Naive B cell (primary cell): Measurements from ENCODE around the gene SPRR2A. TPM values are rescaled to one million over a fixed set of nuclear protein-coding genes. Genes with fewer than 3 reads are reported as not detected.
"Not testable (repeated sequence)": the region's sequence is repeated elsewhere in the genome, so short reads cannot be mapped to it uniquely, and the experiment has no call there.

ENCODE experiments used
- ATAC-seq, 2 donors: fragments of 150-1000 bp; cut with Tn5 transposase; 2 replicates each; pipeline ENCODE4 v1.10.0; 2021; ENCODE audit warnings: low read depth in 2 of 2, mild to moderate bottlenecking in 2 of 2, moderate library complexity in 2 of 2
- DNase-seq: peaks from one replicate; pipeline ENCODE4 v3.0.0; 2022
- H3K27ac Mint-ChIP-seq, 6 donors: one replicate each; pipeline ENCODE4 v1.8.0; 2020 to 2022; ENCODE audit warnings: mild to moderate bottlenecking in 6 of 6, mixed read lengths in 6 of 6, moderate library complexity in 5 of 6, inconsistent platforms in 2 of 6
- H3K27me3 Mint-ChIP-seq, 3 donors: one replicate each; pipeline ENCODE4 v1.8.0; 2021 to 2022; ENCODE audit warnings: mixed read lengths in 3 of 3, mild to moderate bottlenecking in 1 of 3
- H3K36me3 Mint-ChIP-seq, 2 donors: one replicate each; pipeline ENCODE4 v1.8.0; 2020 to 2022; ENCODE audit warnings: mixed read lengths in 2 of 2, inconsistent platforms in 1 of 2, mild to moderate bottlenecking in 1 of 2
- H3K4me1 Mint-ChIP-seq, 3 donors: one replicate each; pipeline ENCODE4 v1.8.0; 2020 to 2022; ENCODE audit warnings: mixed read lengths in 3 of 3, inconsistent platforms in 1 of 3, mild to moderate bottlenecking in 1 of 3, moderate library complexity in 1 of 3
- H3K4me3 Mint-ChIP-seq, 8 donors: one replicate each; pipeline ENCODE4 v1.8.0; 2020 to 2022; ENCODE audit warnings: mild to moderate bottlenecking in 8 of 8, mixed read lengths in 8 of 8, moderate library complexity in 8 of 8, inconsistent platforms in 2 of 8
- H3K9me3 Mint-ChIP-seq, 7 donors: one replicate each; pipeline ENCODE4 v1.8.0; 2020 to 2022; ENCODE audit warnings: mixed read lengths in 7 of 7, mild to moderate bottlenecking in 5 of 7, inconsistent platforms in 2 of 7, moderate library complexity in 1 of 7
- polyA plus RNA-seq, 6 donors: library from polyadenylated mRNA; unstranded; fragments of 300-500 nt; fragmentation: Illumina TruSeq; gene quantifications; one replicate each; pipeline ENCODE4 v1.2.3, GENCODE V29; 2021; ENCODE audit warnings: low read depth in 6 of 6

The SPRR2A gene
- polyA plus RNA-seq, 6 donors from 2014 or later = not detected

GRCh38 chr1:153056111-153056510 lies 1.2 kb downstream of the SPRR2A start:
- H3K4me1 Mint-ChIP-seq, H3K4me3 Mint-ChIP-seq, ATAC-seq, H3K36me3 Mint-ChIP-seq, H3K27ac Mint-ChIP-seq, DNase-seq: not testable (repeated sequence)
- peaks cover 0 to 13% (median 1%) of the 10 kb centered on the region in 7 donors for H3K9me3 Mint-ChIP-seq
- H3K27me3 Mint-ChIP-seq = peaks cover 61 to 75% (median 72%) of the 10 kb centered on the region in 3 donors

- DNase-seq (no peak), ATAC-seq (no peak)
- H3K27ac Mint-ChIP-seq = no peak overlapping the region
- H3K4me1 Mint-ChIP-seq = no peaks in the 10 kb centered on the region
- no peaks in the 10 kb centered on the region for H3K36me3 Mint-ChIP-seq
- peaks cover 0 to 13% (median 4%) of the 10 kb centered on the region in 7 donors for H3K9me3 Mint-ChIP-seq
- peaks cover 38 to 65% (median 59%) of the 10 kb centered on the region in 3 donors for H3K27me3 Mint-ChIP-seq
- no peak overlapping the region for H3K4me3 Mint-ChIP-seq
Observed at GRCh38 chr1:153049211-153049610, 8.1 kb downstream of the SPRR2A start.

- H3K4me1 Mint-ChIP-seq = no peaks in the 10 kb centered on the region
- no peak for DNase-seq
- H3K9me3 Mint-ChIP-seq = peaks cover 0 to 10% (median 4%) of the 10 kb centered on the region in 7 donors
- H3K27ac Mint-ChIP-seq = no peak within 1 kb of the TSS
- H3K27me3 Mint-ChIP-seq = peaks cover 69 to 80% (median 70%) of the 10 kb centered on the region in 3 donors
- no peak for ATAC-seq
- H3K36me3 Mint-ChIP-seq = peaks cover 0 to 6% of the 10 kb centered on the region in 2 donors
- H3K4me3 Mint-ChIP-seq = no peak within 1 kb of the TSS
Observed at GRCh38 chr1:153040950-153041631, 16.2 kb downstream of the SPRR2A start, which contains the start of gene SPRR2D. SPRR2D (minus strand) TSS chr1:153041120; CDS start chr1:153040346, 774 bp downstream.

- Mint-ChIP-seq H3K4me3 (no peak overlapping the region), H3K27ac (no peak overlapping the region), H3K9me3 (peaks cover 0 to 16% (median 4%) of the 10 kb centered on the region in 7 donors), H3K36me3 (peaks cover 0 to 6% of the 10 kb centered on the region in 2 donors), H3K4me1 (peaks cover 5 to 10% (median 6%) of the 10 kb centered on the region in 3 donors), H3K27me3 (peaks cover 60 to 74% (median 64%) of the 10 kb centered on the region in 3 donors)
- DNase-seq (no peak), ATAC-seq (no peak)
Observed at GRCh38 chr1:153035211-153035610, 22.1 kb downstream of the SPRR2A start.

GRCh38 chr1:153032677-153033308 lies 24.5 kb downstream of the SPRR2A start:
- Mint-ChIP-seq H3K27ac (no peak overlapping the region), H3K36me3 (no peaks in the 10 kb centered on the region), H3K27me3 (peaks cover 66 to 81% (median 69%) of the 10 kb centered on the region in 3 donors), H3K9me3 (peaks cover 0 to 18% (median 7%) of the 10 kb centered on the region in 7 donors), H3K4me3 (no peak overlapping the region), H3K4me1 (peaks cover 5 to 10% (median 6%) of the 10 kb centered on the region in 3 donors)
- DNase-seq (no peak), ATAC-seq (no peak)

GRCh38 chr1:153032073-153032472 lies 25.2 kb downstream of the SPRR2A start:
- Mint-ChIP-seq H3K36me3 (no peaks in the 10 kb centered on the region), H3K4me3 (no peak overlapping the region), H3K27me3 (peaks cover 65 to 76% (median 68%) of the 10 kb centered on the region in 3 donors), H3K4me1 (peaks cover 5 to 10% (median 6%) of the 10 kb centered on the region in 3 donors), H3K9me3 (peaks cover 0 to 18% (median 5%) of the 10 kb centered on the region in 7 donors), H3K27ac (no peak overlapping the region)
- no peak for DNase-seq
- no peak for ATAC-seq

- H3K4me3 Mint-ChIP-seq = no peak within 1 kb of the TSS
Observed at GRCh38 chr1:153030895-153031294, 26.4 kb downstream of the SPRR2A start, which contains the start of gene SPRR1B. SPRR1B (plus strand) TSS chr1:153031203; CDS start chr1:153032346, 1,143 bp downstream.

GRCh38 chr1:153028766-153029165 lies 28.5 kb downstream of the SPRR2A start:
- Mint-ChIP-seq H3K36me3 (no peaks in the 10 kb centered on the region), H3K9me3 (peaks cover 0 to 9% (median 3%) of the 10 kb centered on the region in 7 donors), H3K27ac (no peak overlapping the region), H3K4me1 (peaks cover 5 to 10% (median 6%) of the 10 kb centered on the region in 3 donors), H3K4me3 (no peak overlapping the region), H3K27me3 (peaks cover 49 to 75% (median 74%) of the 10 kb centered on the region in 3 donors)
- DNase-seq (no peak), ATAC-seq (no peak)

More at GRCh38 chr1:153030895-153031294, 26.4 kb downstream of the SPRR2A start, which contains the start of gene SPRR1B:
- ATAC-seq = no peak
- Mint-ChIP-seq H3K36me3 (no peaks in the 10 kb centered on the region), H3K4me1 (peaks cover 5 to 10% (median 6%) of the 10 kb centered on the region in 3 donors), H3K27me3 (peaks cover 59 to 75% (median 73%) of the 10 kb centered on the region in 3 donors), H3K27ac (no peak within 1 kb of the TSS), H3K9me3 (peaks cover 0 to 12% (median 5%) of the 10 kb centered on the region in 7 donors)
- DNase-seq = no peak

- H3K27ac Mint-ChIP-seq = no peak overlapping the region
- no peak overlapping the region for H3K4me3 Mint-ChIP-seq
- ATAC-seq = no peak
- DNase-seq = no peak
- peaks cover 0 to 9% (median 3%) of the 10 kb centered on the region in 7 donors for H3K9me3 Mint-ChIP-seq
- peaks cover 51 to 73% (median 68%) of the 10 kb centered on the region in 3 donors for H3K27me3 Mint-ChIP-seq
- no peaks in the 10 kb centered on the region for H3K36me3 Mint-ChIP-seq
- peaks cover 0 to 12% (median 8%) of the 10 kb centered on the region in 3 donors for H3K4me1 Mint-ChIP-seq
Observed at GRCh38 chr1:153025797-153026196, 31.5 kb downstream of the SPRR2A start.

GRCh38 chr1:153024413-153024812 lies 32.9 kb downstream of the SPRR2A start:
- H3K4me3 Mint-ChIP-seq = no peak overlapping the region
- peaks cover 0 to 9% (median 3%) of the 10 kb centered on the region in 7 donors for H3K9me3 Mint-ChIP-seq
- H3K36me3 Mint-ChIP-seq = no peaks in the 10 kb centered on the region
- H3K4me1 Mint-ChIP-seq = peaks cover 0 to 12% (median 8%) of the 10 kb centered on the region in 3 donors
- H3K27ac Mint-ChIP-seq = peak overlapping the region in 1 of 6 donors; percentile 17
- H3K27me3 Mint-ChIP-seq = peaks cover 49 to 69% (median 65%) of the 10 kb centered on the region in 3 donors
- DNase-seq (no peak), ATAC-seq (no peak)

GRCh38 chr1:153023109-153023508 lies 34.2 kb downstream of the SPRR2A start:
- no peak for ATAC-seq
- no peak overlapping the region for H3K4me3 Mint-ChIP-seq
- DNase-seq = no peak
- peaks cover 0 to 3% (median under 1%) of the 10 kb centered on the region in 7 donors for H3K9me3 Mint-ChIP-seq
- no peak overlapping the region for H3K27ac Mint-ChIP-seq
- H3K4me1 Mint-ChIP-seq = peaks cover 0 to 12% (median 8%) of the 10 kb centered on the region in 3 donors
- H3K36me3 Mint-ChIP-seq = no peaks in the 10 kb centered on the region
- peaks cover 44 to 64% (median 60%) of the 10 kb centered on the region in 3 donors for H3K27me3 Mint-ChIP-seq

- not testable (repeated sequence) for ATAC-seq, H3K36me3 Mint-ChIP-seq, H3K9me3 Mint-ChIP-seq, DNase-seq
- Mint-ChIP-seq H3K27me3 (peaks cover 43 to 66% (median 54%) of the 10 kb centered on the region in 3 donors), H3K27ac (peak overlapping the region in 2 of 6 donors; percentile 25 to 67), H3K4me1 (peaks cover 0 to 12% (median 8%) of the 10 kb centered on the region in 3 donors), H3K4me3 (peak overlapping the region in 1 of 8 donors; percentile 34)
Observed at GRCh38 chr1:153022340-153022739, 35.0 kb downstream of the SPRR2A start.

- Mint-ChIP-seq H3K4me1 (peaks cover 0 to 12% (median 8%) of the 10 kb centered on the region in 3 donors), H3K27me3 (peaks cover 38 to 64% (median 50%) of the 10 kb centered on the region in 3 donors)
- not testable (repeated sequence) for H3K4me3 Mint-ChIP-seq
Observed at GRCh38 chr1:153021829-153022228, 35.5 kb downstream of the SPRR2A start.

More at GRCh38 chr1:153021829-153022228, 35.5 kb downstream of the SPRR2A start:
- not testable (repeated sequence) for H3K9me3 Mint-ChIP-seq, ATAC-seq, DNase-seq, H3K36me3 Mint-ChIP-seq, H3K27ac Mint-ChIP-seq
